ENCODE data around the gene EXOC6. TPM values are rescaled to one million over a fixed set of nuclear protein-coding genes. Genes with fewer than 3 reads are reported as not detected.
"Not testable (repeated sequence)": the region's sequence is repeated elsewhere in the genome, so short reads cannot be mapped to it uniquely, and the experiment has no call there.

Gene EXOC6
- total and polyA plus RNA-seq, 9 donors: 23.3 to 45.8 (median 33.8) TPM

GRCh38 chr10:92903633-92904032 lies 55.3 kb downstream of the EXOC6 start:
- no CpG with 5 or more reads among the region's 1 CpG for WGBS (ENCODE audit: insufficient coverage)
- H3K36me3 ChIP-seq (ENCODE audit: control insufficient read depth, insufficient read depth, low read length): no peaks in the 10 kb centered on the region
- DNase-seq: no peak
- no peaks in the 10 kb centered on the region for H3K4me1 ChIP-seq (ENCODE audit: control insufficient read depth, insufficient read depth, low read length)
- no peak overlapping the region for H3K27ac ChIP-seq (ENCODE audit: low read length)
- no peaks in the 10 kb centered on the region for H3K27me3 ChIP-seq (ENCODE audit: control insufficient read depth, insufficient read depth, low read length)
- H3K4me3 ChIP-seq (ENCODE audit: low read length): no peak overlapping the region
- H3K9me3 ChIP-seq (replicated peaks; ENCODE audit: control insufficient read depth, low read depth, low read length): no peaks in the 10 kb centered on the region

DNA sequence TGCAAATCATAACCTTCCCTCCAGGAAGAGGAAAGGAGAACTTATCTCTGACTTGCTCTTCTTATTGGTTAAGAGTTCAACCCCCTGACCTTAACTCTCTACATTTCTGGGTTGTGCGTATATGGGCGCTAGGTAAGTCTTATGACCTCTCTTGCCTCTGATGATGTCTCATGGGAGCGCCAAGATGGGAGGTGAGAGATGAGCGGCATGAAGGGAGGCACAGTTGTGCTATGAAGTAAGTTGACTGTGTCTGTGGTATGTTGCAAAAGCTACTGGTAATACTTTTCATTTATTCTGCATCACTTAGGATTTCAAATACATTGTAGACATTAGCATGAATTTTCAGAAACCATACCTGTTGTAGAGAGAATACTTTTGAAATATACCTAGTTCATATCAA lies 59.0 kb downstream of the EXOC6 start:
- DNase-seq: no peak
- no peak overlapping the region for H3K27ac ChIP-seq (ENCODE audit: low read length)
- no peaks in the 10 kb centered on the region for H3K4me1 ChIP-seq (ENCODE audit: control insufficient read depth, insufficient read depth, low read length)
- H3K9me3 ChIP-seq (replicated peaks; ENCODE audit: control insufficient read depth, low read depth, low read length): no peaks in the 10 kb centered on the region
- no CpG with 5 or more reads among the region's 4 CpGs for WGBS (ENCODE audit: insufficient coverage)
- no peak overlapping the region for H3K4me3 ChIP-seq (ENCODE audit: low read length)
- H3K27me3 ChIP-seq (ENCODE audit: control insufficient read depth, insufficient read depth, low read length): no peaks in the 10 kb centered on the region
- H3K36me3 ChIP-seq (ENCODE audit: control insufficient read depth, insufficient read depth, low read length): no peaks in the 10 kb centered on the region

DNA sequence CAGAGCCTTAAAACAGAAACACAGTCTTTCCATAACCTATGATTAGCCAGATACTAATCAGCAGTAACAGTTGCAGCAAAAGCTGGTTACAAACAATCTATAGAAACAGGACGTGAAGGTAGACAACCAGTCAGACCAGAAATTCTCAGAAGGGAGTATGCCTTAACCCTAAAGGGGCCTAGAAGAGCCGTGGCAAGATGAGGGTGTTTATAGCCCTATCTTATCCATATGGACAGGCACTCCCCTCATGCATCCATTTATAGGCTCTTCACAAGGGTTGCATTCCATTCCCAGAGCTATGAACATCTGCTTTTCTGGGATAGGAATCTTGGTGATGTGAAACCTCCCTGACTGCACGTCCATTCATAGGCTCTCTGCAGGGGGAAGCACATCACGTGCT lies 64.3 kb downstream of the EXOC6 start:
- H3K4me1 ChIP-seq (ENCODE audit: control insufficient read depth, insufficient read depth, low read length); H3K27me3 ChIP-seq (ENCODE audit: control insufficient read depth, insufficient read depth, low read length); H3K9me3 ChIP-seq (replicated peaks; ENCODE audit: control insufficient read depth, low read depth, low read length); H3K4me3 ChIP-seq (ENCODE audit: low read length); H3K36me3 ChIP-seq (ENCODE audit: control insufficient read depth, insufficient read depth, low read length); H3K27ac ChIP-seq (ENCODE audit: low read length): not testable (repeated sequence)
- WGBS (ENCODE audit: insufficient coverage): no CpG with 5 or more reads among the region's 4 CpGs
- peak; percentile 20 for DNase-seq

GRCh38 chr10:92913973-92914372 lies 65.7 kb downstream of the EXOC6 start:
- no peak for DNase-seq
- Histone ChIP-seq H3K4me1 (ENCODE audit: control insufficient read depth, insufficient read depth, low read length) (peaks cover 3% of the 10 kb centered on the region), H3K27ac (ENCODE audit: low read length) (no peak overlapping the region), H3K9me3 (replicated peaks; ENCODE audit: control insufficient read depth, low read depth, low read length) (no peaks in the 10 kb centered on the region), H3K36me3 (ENCODE audit: control insufficient read depth, insufficient read depth, low read length) (peaks cover 11% of the 10 kb centered on the region), H3K4me3 (ENCODE audit: low read length) (no peak overlapping the region), H3K27me3 (ENCODE audit: control insufficient read depth, insufficient read depth, low read length) (no peaks in the 10 kb centered on the region)
- no CpG with 5 or more reads among the region's 6 CpGs for WGBS (ENCODE audit: insufficient coverage)

DNA sequence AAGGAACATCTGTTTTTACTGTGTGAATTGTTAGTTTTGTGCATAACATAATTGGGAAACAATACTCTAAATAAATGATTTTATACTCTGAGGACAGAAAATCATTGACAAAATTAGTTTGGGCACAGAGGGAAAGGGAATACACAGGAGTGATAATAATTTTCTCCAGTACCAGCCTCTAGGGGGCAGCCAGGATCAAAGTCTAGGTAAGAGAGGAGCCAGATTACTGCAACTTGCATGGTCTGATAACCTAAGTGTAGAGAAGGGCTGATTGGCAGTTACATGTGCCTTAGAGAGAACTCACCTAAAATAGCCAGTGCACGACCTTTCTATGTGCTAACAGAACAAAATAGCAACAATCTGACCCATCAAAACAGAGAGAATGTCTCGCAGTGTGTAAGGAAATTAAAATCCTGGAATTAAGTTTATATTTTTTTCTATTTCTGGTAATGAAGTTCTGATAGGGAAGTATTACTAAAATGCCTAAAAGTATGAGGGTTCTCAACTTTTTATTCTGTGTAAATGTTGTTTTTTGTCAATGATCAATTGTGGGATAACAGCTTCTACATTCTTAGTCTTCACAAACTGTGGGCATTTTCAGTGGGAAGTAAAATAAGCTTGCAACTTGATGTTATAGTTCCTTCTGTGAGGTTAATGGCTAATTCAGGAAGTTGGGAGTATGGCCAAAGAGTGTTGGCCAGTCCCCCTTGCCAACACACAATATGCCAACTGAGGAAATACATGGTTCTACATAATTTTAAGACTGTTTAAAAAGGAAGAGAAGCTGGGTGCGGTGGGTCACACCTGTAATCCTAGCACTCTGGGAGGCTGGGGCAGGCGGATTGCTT lies 66.4 kb downstream of the EXOC6 start:
- peak overlapping the region; percentile 6 for H3K27ac ChIP-seq (ENCODE audit: low read length)
- H3K36me3 ChIP-seq (ENCODE audit: control insufficient read depth, insufficient read depth, low read length): peaks cover 11% of the 10 kb centered on the region
- peaks cover 3% of the 10 kb centered on the region for H3K4me1 ChIP-seq (ENCODE audit: control insufficient read depth, insufficient read depth, low read length)
- WGBS (ENCODE audit: insufficient coverage): no CpG with 5 or more reads among the region's 4 CpGs
- no peaks in the 10 kb centered on the region for H3K9me3 ChIP-seq (replicated peaks; ENCODE audit: control insufficient read depth, low read depth, low read length)
- peak; percentile 54 for DNase-seq
- no peaks in the 10 kb centered on the region for H3K27me3 ChIP-seq (ENCODE audit: control insufficient read depth, insufficient read depth, low read length)
- H3K4me3 ChIP-seq (ENCODE audit: low read length): no peak overlapping the region

- peaks cover 11% of the 10 kb centered on the region for H3K36me3 ChIP-seq (ENCODE audit: control insufficient read depth, insufficient read depth, low read length)
- DNase-seq: no peak
- no CpG with 5 or more reads among the region's 3 CpGs for WGBS (ENCODE audit: insufficient coverage)
These were observed 67.6 kb downstream of the EXOC6 start for GRCh38 chr10:92915892-92916291.

GRCh38 chr10:92916433-92916832 lies 68.1 kb downstream of the EXOC6 start:
- H3K27me3 ChIP-seq (ENCODE audit: control insufficient read depth, insufficient read depth, low read length): no peaks in the 10 kb centered on the region
- peaks cover 11% of the 10 kb centered on the region for H3K36me3 ChIP-seq (ENCODE audit: control insufficient read depth, insufficient read depth, low read length)
- no peak overlapping the region for H3K27ac ChIP-seq (ENCODE audit: low read length)
- peaks cover 3% of the 10 kb centered on the region for H3K4me1 ChIP-seq (ENCODE audit: control insufficient read depth, insufficient read depth, low read length)
- no peak overlapping the region for H3K4me3 ChIP-seq (ENCODE audit: low read length)
- no CpG with 5 or more reads among the region's 2 CpGs for WGBS (ENCODE audit: insufficient coverage)
- DNase-seq: no peak
- peaks cover 9% of the 10 kb centered on the region for H3K9me3 ChIP-seq (replicated peaks; ENCODE audit: control insufficient read depth, low read depth, low read length)

More at GRCh38 chr10:92915892-92916291, 67.6 kb downstream of the EXOC6 start:
- Histone ChIP-seq H3K4me1 (ENCODE audit: control insufficient read depth, insufficient read depth, low read length) (peaks cover 3% of the 10 kb centered on the region), H3K27me3 (ENCODE audit: control insufficient read depth, insufficient read depth, low read length) (no peaks in the 10 kb centered on the region), H3K27ac (ENCODE audit: low read length) (no peak overlapping the region), H3K4me3 (ENCODE audit: low read length) (no peak overlapping the region), H3K9me3 (replicated peaks; ENCODE audit: control insufficient read depth, low read depth, low read length) (peaks cover 4% of the 10 kb centered on the region)

GRCh38 chr10:92918603-92919002 lies 70.3 kb downstream of the EXOC6 start:
- Histone ChIP-seq H3K27me3 (ENCODE audit: control insufficient read depth, insufficient read depth, low read length) (no peaks in the 10 kb centered on the region), H3K4me1 (ENCODE audit: control insufficient read depth, insufficient read depth, low read length) (peaks cover 3% of the 10 kb centered on the region), H3K9me3 (replicated peaks; ENCODE audit: control insufficient read depth, low read depth, low read length) (peaks cover 9% of the 10 kb centered on the region), H3K4me3 (ENCODE audit: low read length) (no peak overlapping the region), H3K27ac (ENCODE audit: low read length) (no peak overlapping the region), H3K36me3 (ENCODE audit: control insufficient read depth, insufficient read depth, low read length) (peaks cover 11% of the 10 kb centered on the region)
- DNase-seq: no peak
- WGBS (ENCODE audit: insufficient coverage): no CpG with 5 or more reads among the region's 3 CpGs

DNA sequence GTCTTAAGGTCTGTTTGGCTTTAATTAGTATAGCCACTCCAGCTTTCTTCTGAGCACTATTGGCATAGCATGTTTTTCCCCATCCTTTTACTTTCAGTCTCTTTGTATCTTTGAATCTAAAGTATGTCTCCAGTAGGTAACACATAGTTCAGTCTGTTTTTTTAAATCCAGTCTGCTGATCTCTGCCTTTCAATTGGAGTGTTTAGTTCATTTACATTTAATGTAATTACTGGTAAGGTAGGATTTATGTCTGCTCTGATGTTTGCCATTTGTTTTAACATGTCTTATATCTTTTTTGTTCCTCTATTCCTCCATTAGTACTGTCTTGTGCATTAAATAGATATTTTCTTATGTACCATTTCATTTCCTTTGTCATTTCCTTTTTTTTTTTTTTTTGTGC lies 72.5 kb downstream of the EXOC6 start:
- Histone ChIP-seq H3K4me3 (ENCODE audit: low read length) (no peak overlapping the region), H3K9me3 (replicated peaks; ENCODE audit: control insufficient read depth, low read depth, low read length) (peaks cover 9% of the 10 kb centered on the region), H3K36me3 (ENCODE audit: control insufficient read depth, insufficient read depth, low read length) (peaks cover 7% of the 10 kb centered on the region), H3K4me1 (ENCODE audit: control insufficient read depth, insufficient read depth, low read length) (no peaks in the 10 kb centered on the region), H3K27me3 (ENCODE audit: control insufficient read depth, insufficient read depth, low read length) (no peaks in the 10 kb centered on the region), H3K27ac (ENCODE audit: low read length) (no peak overlapping the region)
- DNase-seq: no peak

DNA sequence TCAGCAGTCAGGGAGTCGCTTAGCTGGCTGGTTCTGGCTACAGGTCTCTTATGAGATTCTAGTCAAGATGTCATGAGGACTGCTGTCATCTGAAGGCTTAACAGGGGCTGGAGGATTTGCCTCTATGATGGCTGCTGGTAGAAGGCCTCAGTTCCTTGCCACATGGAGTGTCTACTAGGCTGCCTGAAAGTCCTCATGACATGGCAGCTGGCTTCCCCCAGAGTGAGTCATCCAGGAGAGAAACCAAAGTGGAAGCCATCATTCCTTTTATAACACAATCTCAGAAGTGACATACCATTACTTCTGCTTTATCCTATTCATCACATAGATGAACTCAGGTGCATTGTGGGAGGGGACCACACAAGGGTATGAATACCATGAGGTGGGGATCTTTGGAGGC lies 75.1 kb downstream of the EXOC6 start:
- no CpG with 5 or more reads among the region's 1 CpG for WGBS (ENCODE audit: insufficient coverage)
- DNase-seq: no peak
- Histone ChIP-seq H3K4me1 (ENCODE audit: control insufficient read depth, insufficient read depth, low read length) (no peaks in the 10 kb centered on the region), H3K27me3 (ENCODE audit: control insufficient read depth, insufficient read depth, low read length) (no peaks in the 10 kb centered on the region), H3K4me3 (ENCODE audit: low read length) (no peak overlapping the region), H3K9me3 (replicated peaks; ENCODE audit: control insufficient read depth, low read depth, low read length) (peaks cover 9% of the 10 kb centered on the region), H3K36me3 (ENCODE audit: control insufficient read depth, insufficient read depth, low read length) (no peaks in the 10 kb centered on the region), H3K27ac (ENCODE audit: low read length) (no peak overlapping the region)

GRCh38 chr10:92929896-92930295 lies 81.6 kb downstream of the EXOC6 start:
- Histone ChIP-seq H3K27ac (ENCODE audit: low read length) (no peak overlapping the region), H3K4me1 (ENCODE audit: control insufficient read depth, insufficient read depth, low read length) (no peaks in the 10 kb centered on the region), H3K36me3 (ENCODE audit: control insufficient read depth, insufficient read depth, low read length) (peaks cover 2% of the 10 kb centered on the region), H3K4me3 (ENCODE audit: low read length) (no peak overlapping the region), H3K9me3 (replicated peaks; ENCODE audit: control insufficient read depth, low read depth, low read length) (no peaks in the 10 kb centered on the region), H3K27me3 (ENCODE audit: control insufficient read depth, insufficient read depth, low read length) (no peaks in the 10 kb centered on the region)
- WGBS (ENCODE audit: insufficient coverage): no CpG with 5 or more reads among the region's 5 CpGs
- no peak for DNase-seq

All from muscle of leg (tissue), 11 donors.